NCI-H1417 treated with DMSO at 0.1 percent for 48 hours (cell line): Measurements from ENCODE around the gene AKAP10.
A peak's percentile ranks its signal among the peaks of the same experiment; 100 is the strongest.
"Not testable (repeated sequence)": the region's sequence is repeated elsewhere in the genome, so short reads cannot be mapped to it uniquely, and the experiment has no call there.

Experiments used
- DNase-seq: peaks from one replicate; lab custom pipeline; 2025; lab: John Stamatoyannopoulos, UW

AKAP10 gene, protein sequence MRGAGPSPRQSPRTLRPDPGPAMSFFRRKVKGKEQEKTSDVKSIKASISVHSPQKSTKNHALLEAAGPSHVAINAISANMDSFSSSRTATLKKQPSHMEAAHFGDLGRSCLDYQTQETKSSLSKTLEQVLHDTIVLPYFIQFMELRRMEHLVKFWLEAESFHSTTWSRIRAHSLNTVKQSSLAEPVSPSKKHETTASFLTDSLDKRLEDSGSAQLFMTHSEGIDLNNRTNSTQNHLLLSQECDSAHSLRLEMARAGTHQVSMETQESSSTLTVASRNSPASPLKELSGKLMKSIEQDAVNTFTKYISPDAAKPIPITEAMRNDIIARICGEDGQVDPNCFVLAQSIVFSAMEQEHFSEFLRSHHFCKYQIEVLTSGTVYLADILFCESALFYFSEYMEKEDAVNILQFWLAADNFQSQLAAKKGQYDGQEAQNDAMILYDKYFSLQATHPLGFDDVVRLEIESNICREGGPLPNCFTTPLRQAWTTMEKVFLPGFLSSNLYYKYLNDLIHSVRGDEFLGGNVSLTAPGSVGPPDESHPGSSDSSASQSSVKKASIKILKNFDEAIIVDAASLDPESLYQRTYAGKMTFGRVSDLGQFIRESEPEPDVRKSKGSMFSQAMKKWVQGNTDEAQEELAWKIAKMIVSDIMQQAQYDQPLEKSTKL

DNA sequence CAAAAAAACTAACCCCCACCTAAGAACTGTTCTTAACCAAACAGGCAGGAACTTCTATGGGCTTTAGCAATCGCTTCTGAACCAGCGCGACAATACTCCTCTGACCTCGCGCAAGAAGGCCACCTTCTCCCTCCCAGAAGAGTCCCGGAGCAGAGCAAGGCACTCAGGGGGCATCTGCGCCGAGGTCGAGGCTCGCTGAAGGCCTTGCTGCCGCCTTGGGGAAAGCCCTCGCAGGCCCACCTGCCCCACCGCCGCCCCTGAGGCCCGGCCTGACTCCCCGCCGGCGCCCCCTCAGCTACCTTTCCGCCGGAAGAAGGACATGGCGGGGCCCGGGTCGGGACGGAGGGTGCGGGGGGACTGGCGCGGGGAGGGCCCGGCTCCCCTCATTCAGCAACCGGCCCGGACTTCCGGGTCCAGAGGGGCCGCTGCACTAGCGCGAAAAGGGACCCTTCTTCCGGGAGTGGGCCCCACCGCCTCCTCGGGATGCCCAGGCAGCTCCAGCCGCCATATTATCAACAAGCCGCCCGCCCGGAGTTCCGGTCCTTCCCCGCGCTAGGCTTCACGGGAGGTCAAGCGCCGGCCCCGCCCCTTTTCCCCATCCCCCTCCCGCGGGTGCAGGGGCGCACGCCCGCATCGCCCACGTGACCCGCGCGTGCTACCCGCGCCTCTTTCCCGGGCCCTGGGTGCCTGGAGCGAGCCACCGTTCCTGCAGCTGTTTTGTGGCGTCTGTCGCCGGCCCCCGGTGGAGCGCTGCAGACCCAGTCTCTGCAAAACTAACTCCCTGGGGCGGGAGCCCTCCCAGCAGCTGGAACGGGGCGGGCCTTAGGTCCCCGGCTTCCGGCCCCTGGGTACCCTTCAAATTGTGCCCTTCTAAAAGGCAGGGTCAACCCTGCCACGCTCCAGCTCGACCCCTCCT lies at the start of gene AKAP10:
Gene AKAP10 (minus strand): TSS at position 536 of the 916 bp plus-strand sequence. CDS start 149 bp downstream, at position 387.
- DNase-seq: peak; percentile 20

DNA sequence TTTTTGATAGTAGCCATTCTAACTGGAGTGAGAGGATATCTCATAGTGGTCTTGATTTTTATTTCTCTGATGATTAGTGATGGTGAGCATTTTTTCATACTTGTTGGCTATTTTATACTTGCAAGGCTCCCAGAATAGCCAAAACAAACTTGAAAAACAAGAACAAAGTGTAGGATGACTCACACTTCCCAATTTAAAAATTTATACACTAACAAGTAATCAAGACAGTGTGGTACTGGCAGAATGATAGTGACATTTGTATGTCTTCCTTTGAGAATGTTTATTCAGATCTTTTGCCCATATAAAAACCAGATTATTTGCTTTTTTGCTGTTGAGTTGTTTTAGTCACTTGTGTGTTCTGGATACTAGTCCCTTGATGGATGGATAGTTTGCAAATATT lies 49.3 kb upstream of the AKAP10 start:
- DNase-seq: no peak

DNA sequence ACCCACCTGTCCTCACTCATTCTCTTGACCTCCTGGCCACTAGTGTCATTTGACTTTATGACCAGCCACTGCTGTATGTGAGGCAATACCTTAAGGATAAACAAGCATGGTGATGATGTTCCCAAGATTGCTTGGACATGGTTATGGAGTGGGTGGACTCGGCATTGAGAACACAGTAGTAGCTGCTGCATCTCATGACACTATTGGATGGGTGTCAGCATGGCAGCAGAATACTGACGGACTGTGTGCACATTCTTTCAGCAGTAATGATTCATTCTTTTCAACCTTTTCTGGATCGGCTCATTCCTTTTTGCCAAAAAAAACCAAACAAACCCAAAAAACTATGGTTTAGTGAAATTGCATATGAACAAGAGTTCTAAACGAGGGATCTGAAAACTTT lies 45.1 kb upstream of the AKAP10 start:
- DNase-seq: no peak

DNA sequence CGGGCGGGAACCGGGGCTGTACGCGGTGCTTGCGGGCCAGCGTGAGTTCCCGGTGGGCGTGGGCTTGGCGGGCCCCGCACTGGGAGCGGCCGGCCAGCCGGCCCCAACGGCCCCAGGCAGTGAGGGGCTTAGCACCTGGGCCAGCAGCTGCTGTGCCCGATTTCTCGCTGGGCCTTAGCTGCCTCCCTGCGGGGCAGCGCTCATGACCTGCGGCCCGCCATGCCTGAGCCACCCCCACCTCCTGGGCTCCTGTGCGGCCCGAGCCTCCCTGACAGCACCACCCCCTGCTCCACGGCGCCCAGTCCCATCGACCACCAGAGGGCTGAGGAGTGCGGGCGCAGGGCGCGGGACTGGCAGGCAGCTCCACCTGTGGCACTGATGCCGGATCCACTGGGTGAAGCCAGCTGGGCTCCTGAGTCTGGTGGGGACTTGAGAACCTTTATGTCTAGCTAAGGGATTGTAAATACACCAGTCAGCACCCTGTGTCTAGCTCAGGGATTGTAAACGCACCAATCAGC lies 38.9 kb upstream of the AKAP10 start:
- not testable (repeated sequence) for DNase-seq

DNA sequence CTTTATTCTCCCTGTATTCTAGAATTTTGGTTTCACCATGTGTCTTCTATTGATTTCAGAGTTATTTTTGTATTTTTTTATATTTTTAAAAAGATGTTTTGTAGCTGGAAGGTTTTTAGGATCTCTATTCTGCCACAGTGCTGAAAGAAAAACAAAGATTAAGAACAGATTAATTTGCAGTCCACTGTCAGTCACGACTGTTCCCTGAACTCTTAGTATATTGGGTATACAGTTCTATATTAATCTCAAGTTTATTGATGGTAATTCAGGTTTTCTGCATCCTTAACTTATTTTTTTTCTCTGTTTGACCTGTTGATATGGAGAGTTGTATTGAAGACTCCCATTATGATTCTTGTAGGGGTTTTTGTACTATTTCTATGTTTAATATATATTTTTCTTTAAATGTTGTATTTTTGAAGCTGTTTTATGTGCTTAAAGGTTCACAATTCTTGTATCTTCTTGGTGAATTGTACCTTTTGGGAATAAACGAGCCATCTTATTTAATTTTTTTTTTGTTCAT lies 34.4 kb upstream of the AKAP10 start:
- DNase-seq: no peak

DNA sequence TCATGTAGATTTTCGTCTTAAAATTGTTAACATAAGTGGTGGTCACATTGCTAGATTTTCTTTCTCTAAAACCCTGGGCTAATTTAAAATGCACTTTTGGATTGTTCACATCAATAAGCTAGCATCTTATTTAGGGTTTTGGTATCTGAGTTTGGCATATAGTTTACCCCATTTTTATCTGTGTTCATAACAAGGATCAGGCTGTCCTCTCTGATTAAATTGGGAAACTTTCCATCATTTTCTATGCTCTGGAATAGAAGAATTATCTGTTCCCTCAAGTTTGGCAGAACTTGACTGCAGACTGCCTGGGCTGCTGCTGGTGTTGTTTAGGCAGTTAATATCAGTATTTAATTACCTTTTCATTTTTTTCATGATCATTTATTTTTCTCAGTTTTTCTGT lies 33.3 kb upstream of the AKAP10 start:
- DNase-seq: no peak

DNA sequence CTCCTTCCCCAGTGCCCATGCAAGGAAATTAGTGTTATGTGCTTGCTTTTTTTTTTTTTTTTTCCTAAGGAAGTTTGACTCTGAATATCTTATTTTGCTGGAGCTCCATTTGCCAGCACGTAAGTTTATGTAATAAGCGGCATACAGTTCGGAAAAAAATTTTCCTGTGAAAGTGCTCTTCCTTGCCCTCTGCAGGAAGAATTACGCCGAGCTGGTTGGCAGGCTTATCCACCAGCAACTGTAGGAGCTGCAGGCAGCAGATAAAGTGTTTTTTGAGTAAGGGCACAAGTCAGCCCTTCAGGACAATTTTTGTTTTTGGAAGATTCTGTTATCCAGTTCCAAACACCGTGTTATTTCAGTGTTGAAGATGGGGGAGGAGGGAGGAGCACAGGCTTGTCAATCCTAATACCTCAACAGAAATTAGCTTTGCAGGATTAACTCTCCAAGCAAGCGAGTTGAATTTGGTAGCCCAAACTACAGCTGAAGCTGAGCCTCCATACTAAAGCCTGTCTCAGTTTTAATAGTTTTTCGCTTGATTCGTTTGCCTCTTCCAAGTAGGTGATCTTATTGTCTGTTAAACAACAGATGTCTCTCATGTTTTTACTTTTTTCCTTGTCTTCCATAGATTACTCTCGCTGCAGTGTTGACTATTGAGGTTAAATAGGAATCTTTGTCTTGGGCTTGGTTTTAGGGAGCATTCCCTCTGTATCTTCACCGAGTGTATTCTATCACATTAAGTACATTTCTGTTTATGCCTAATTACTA lies 32.7 kb upstream of the AKAP10 start:
- no peak for DNase-seq

DNA sequence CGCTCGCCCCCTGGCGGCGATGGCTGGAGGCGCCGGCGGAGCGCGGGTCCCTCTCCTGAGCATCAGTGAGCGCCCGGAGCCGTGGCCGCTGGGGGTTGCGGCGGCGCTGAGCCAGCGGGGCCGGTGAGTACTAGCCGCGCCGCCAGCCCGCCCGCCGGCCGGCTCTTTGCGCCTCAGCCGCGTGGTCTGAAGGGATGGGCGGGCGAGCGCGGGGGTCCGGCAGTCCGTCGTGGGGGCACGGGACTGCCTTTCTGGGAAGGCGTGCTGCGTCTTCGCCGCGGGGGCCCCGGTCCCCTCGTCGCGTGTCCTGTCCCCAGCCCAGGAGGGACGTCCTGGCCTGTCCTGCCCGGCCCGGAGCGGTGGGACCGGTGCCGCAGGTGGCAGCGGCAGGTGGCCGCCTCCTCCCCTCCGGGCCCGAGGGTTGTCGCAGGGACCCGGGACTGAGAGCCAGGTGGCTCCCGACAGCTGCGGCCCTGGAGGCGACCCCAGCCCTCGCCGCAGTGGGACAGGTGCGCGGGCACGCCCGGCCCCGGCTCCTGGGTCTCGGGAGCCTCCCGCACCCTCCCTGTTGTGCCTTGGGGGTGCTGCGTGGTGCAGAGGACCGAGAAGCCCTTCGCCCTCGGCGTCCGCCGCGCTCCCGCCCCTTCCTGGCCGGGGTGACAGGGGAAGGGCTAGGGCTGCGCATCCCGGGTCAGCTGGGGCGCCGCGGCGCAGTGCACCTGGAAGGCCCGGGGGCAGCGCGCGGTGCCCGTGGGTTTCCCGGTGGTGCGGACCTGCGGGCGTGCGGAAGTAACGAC lies 31.9 kb upstream of the AKAP10 start, which contains the start of gene SPECC1:
Gene SPECC1 (plus strand): TSS at position 58 of the 797 bp plus-strand sequence. CDS start 87,293 bp downstream, outside the sequence.
- DNase-seq: peak; percentile 18

DNA sequence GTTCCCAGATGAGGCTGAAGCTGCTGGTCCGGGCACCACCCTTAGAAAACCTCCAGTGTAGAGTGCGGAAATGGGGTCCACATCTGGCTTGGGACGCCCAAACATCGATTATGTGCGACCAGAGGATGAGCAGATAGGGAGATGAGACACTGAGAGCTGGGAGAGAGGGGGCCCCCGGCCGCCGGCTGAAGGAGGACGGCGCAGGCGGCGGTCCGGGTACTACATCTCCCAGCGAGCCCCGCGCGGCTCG lies 31.3 kb upstream of the AKAP10 start:
- DNase-seq: no peak

DNA sequence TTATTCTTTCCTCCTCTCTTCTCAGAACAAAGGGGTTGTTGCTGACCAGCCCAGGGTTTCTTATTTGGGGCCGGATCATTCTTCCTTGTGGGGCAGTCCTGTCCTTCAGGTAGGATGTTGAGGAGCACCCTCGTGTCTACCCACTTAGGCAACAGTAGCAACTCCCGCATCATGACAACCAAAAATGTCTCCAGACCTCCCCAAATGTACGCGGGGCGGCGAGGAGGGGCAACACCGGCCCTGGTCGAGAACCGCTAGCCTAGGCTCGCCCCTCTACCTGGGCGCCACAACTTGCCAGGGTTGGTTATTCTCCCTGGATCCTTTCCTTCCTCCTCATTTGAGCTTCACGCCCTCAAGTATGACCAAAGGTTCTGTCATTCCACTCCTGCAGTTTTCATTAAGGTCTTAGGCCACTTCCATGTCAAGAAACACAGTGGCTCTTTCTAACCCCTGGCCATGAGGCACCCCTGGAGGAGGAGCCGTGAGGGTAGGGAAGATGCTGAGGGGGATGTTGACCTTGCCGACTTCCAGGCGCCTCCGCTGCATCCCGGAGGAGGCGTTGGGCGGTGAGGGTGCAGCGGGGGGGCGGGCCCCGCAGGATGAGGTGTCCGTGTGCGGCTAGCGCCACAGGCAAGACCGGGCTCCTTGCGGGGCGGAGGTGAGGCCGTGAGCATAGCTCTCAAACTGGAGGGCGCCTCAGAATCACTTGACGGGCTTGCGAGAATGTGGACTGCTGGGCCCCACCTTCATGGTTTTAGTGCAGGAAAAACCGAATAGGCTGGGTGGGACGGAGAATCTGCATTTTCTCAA lies 30.8 kb upstream of the AKAP10 start:
- no peak for DNase-seq

DNA sequence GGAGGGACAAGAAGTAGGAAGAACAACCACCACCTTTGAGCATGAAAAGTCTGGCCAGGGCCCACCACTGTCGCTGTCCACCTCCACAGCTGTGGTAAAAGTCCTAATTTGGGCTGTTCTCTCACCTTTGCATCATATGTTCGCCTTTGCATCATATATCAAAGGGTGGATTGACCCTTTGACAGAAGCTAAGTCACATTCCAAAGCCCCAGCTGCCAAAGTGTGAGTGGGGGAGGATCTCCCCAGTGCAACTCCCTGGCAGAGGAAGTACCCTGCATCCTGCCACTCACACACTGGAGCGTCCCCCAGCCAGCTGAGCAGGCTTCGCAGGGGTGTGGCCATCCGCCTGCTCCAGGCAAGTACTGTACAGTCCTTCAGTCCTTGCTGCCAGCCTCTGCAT lies 18.9 kb upstream of the AKAP10 start:
- no peak for DNase-seq

DNA sequence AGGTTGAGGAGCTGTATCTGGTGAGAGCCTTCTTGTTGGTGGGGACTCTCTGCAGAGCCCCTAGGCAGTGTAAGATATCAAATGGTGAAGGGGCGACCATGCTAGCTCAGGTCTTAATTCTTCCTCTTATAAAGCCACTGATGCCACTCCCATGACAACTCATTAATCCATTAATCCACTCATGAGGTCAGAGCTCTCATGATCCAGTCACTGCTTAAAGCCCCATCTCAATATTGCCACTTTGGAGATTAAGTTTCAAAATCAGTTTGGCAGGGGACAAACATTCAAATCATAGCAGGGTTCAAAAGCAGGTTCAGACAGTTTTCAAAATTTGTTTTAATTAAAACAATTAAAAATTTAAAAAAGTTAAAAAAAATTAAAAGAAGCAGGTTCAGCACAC lies 18.5 kb upstream of the AKAP10 start:
- DNase-seq: no peak

DNA sequence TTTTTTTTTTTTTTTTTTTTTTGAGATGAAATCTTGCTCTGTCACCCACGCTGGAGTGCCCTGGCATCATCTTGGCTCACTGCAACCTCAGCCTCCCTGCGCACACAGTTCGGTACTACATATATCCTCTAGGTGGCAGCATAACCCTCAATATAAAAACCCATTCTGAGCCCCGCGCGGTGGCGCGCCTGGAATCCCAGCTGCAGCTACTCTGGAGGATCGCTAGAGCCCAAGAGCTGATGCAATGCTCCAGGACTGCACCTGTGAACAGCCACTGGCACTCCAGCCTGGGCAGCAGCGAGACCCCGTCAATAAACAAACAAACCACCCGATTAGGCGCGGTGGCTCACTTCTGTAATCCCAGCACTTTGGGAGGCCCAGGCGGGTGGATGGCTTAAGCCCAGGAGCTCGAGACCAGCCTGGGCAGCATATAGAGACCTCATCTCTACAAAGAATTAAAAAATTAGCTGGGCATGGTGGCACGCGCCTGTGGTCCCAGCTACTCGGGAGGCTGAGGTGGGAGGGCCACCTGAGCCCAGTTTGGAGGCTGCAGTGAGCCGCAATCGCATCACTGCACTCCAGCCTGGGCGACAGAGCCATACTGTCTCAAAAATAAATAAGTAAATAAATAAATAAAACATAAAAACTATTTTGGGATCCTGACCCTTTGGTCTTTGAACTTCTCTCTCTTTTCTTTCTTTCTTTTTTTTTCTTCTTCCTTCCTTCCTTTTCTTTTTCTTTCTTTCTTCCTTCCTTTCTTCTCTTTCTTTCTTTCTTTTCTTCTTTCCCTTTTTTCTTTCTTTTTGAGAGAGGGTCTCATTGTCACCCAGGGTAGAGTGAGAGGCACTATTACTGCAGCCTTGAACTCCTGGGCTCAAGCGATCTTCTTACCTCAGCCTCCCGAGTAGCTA lies 15.4 kb upstream of the AKAP10 start:
- DNase-seq: peak; percentile 57

DNA sequence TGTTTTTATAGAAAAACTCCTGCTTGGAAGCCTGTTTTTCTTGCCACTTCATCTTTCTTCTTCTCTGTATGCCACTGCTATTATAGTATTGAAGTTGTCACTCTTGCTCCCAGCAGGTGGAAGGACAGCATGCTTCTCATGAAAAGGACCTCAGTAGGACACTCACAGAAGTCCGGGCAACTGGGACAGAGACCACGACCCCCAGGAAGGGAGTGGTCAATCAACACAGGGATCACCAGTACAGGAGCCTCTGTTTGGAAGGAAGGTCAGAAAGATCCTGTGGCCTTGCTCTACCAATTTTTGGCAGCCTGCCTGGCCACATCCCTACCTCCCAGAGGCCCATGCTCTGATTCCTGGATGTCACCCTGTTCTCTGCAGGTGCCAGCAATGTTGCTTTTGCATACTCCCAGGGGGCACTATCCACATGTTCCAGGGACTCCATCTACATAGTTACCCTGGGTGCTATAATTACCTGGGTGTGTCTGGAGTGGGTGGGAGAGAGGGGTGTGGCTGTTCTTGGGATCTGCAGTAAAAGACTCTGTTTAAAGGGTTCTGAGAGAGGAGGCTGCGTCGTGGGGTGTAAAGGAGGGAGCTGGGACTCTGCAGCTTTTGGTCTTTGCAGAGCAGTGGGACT lies 13.7 kb upstream of the AKAP10 start:
- DNase-seq: no peak

DNA sequence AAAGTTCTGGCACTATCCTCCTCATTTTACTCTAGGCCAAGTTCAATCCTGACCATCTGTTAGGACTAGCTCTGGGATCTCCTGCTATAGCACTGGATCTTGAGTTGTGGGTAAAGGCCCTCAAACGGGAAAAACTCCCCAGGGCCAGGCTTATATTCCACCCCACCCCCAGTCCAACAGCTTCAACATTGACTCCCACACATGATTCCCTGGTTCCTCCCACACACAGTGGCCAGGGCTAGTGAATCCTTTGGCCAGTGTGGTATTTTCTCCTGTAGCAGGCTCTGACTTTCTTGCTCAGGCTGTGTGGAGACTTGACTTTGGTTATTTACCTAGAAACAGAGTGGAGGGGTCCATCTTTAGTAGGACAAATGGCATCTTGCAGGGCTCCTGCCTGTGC lies 10.3 kb upstream of the AKAP10 start:
- no peak for DNase-seq

DNA sequence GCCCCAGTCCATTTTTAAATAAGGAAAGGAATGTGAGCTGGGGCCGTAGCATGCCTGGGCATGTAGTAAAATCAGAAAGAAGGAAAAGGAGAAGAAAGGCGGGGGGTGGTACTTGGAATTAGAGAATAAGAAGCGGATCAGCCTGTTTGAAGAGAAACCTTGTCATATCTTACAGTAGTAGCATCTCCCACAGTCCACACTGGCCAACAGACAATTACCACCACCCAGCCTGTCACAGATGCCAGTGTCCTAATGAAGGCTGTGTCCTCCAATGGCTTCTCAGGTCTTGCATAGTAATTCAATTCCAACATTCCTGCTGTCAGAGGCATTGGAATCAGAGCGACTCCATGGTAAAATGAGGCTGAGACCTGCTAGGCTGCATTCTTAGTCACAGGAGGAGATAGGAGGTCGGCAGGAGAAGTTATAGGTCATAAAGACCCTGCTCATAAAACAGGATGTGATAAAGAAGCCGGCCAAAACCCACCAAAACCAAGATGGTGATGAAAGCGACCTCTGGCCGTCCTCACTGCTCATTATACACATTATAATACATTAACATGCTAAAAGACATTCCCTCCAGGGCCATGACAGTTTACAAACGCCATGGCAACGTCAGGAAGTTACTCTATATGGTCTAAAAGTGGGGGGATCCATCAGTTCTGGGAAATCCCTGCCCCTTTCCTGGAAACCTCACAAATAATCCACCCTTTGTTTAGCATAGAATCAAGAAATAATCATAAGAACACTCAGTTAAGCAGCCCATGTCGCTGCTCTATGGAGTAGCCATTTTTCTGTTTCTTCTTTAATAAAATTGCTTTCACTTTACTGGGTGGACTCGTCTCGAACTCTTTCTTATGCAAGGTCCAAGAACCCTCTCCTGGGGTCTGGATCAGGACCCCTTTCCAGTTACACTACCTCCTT lies 9.6 kb upstream of the AKAP10 start:
- DNase-seq: no peak
